KOPT-K1 (cell line): Measurements from ENCODE around the gene EVPLL.
"Not testable (repeated sequence)": the region's sequence is repeated elsewhere in the genome, so short reads cannot be mapped to it uniquely, and the experiment has no call there.

Source experiments
- H3K27ac ChIP-seq: fragments of 200-600 bp; sonication (generic); 2 replicates; pipeline ENCODE4 v1.5.1; 2016; ENCODE audit warnings: antibody characterized with exemption, mild to moderate bottlenecking, low read depth, low read length; ENCODE audit not compliant: poor library complexity, severe bottlenecking
- H3K36me3 ChIP-seq: fragments of 200-600 bp; sonication (generic); 2 replicates; pipeline ENCODE4 v1.5.1; 2017; ENCODE audit warnings: antibody characterized with exemption, mild to moderate bottlenecking, low read length, moderate library complexity; ENCODE audit not compliant: insufficient read depth
- H3K9me3 ChIP-seq: fragments of 200-600 bp; sonication (generic); 2 replicates; pipeline ENCODE4 v1.5.1; 2017; ENCODE audit warnings: antibody characterized with exemption, low read length, mild to moderate bottlenecking; ENCODE audit not compliant: insufficient read depth, poor library complexity, severe bottlenecking

Gene EVPLL

GRCh38 chr17:18368946-18369345 lies 8.6 kb upstream of the EVPLL start:
- no peak overlapping the region for H3K27ac ChIP-seq
- H3K36me3 ChIP-seq = no peaks in the 10 kb centered on the region
- no peaks in the 10 kb centered on the region for H3K9me3 ChIP-seq

- peaks cover 6% of the 10 kb centered on the region for H3K9me3 ChIP-seq
- H3K36me3 ChIP-seq = no peaks in the 10 kb centered on the region
- no peak overlapping the region for H3K27ac ChIP-seq
Measured at GRCh38 chr17:18370761-18371160, 6.8 kb upstream of the EVPLL start.

DNA sequence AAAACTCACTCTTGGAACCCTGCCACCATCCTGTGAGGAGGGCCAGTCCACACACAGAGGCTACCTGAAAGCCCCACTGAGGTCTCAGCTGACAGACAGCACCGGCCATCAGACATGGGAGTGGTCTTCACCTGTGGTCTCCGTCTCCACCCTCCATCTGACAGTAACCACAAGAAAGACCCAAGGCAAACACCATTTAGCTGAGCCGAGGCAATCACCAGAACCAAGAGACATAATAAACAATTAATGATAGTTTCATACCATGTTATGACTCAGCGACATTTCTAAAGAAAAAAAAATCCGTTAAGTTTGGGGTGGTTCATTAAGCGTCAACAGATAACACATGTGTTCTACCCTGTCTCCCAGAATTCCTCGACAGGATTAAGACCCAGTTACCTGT lies 6.1 kb upstream of the EVPLL start:
- Histone ChIP-seq H3K9me3 (peaks cover 6% of the 10 kb centered on the region), H3K36me3 (no peaks in the 10 kb centered on the region), H3K27ac (no peak overlapping the region)

DNA sequence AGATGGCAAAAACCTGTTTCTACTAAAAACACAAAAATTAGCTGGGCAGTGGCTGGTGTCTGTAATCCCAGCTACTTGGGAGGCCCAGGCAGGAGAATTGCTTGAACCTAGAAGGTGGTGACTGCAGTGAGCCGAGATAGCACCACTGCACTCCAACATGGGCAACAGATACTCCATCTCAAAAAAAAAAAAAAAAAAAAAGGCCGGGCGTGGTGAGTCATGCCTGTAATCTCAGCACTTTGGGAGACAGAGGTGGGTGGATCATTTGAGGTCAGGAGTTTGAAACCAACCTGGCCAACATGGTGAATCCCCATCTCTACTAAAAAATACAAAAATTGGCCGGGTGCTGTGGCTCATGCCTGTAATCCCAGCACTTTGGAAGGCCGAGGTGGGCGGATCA lies 4.4 kb upstream of the EVPLL start:
- H3K9me3 ChIP-seq, H3K27ac ChIP-seq, H3K36me3 ChIP-seq: not testable (repeated sequence)

- Histone ChIP-seq H3K9me3 (peaks cover 6% of the 10 kb centered on the region), H3K36me3 (no peaks in the 10 kb centered on the region), H3K27ac (no peak overlapping the region)
Measured at GRCh38 chr17:18374216-18374615, 3.4 kb upstream of the EVPLL start.

- H3K36me3 ChIP-seq = no peaks in the 10 kb centered on the region
- H3K9me3 ChIP-seq = peaks cover 6% of the 10 kb centered on the region
- no peak overlapping the region for H3K27ac ChIP-seq
Measured at GRCh38 chr17:18378205-18378505, 577 bp downstream of the EVPLL start.

- H3K9me3 ChIP-seq, H3K27ac ChIP-seq, H3K36me3 ChIP-seq: not testable (repeated sequence)
Measured at GRCh38 chr17:18378614-18379013, 1.0 kb downstream of the EVPLL start.

DNA sequence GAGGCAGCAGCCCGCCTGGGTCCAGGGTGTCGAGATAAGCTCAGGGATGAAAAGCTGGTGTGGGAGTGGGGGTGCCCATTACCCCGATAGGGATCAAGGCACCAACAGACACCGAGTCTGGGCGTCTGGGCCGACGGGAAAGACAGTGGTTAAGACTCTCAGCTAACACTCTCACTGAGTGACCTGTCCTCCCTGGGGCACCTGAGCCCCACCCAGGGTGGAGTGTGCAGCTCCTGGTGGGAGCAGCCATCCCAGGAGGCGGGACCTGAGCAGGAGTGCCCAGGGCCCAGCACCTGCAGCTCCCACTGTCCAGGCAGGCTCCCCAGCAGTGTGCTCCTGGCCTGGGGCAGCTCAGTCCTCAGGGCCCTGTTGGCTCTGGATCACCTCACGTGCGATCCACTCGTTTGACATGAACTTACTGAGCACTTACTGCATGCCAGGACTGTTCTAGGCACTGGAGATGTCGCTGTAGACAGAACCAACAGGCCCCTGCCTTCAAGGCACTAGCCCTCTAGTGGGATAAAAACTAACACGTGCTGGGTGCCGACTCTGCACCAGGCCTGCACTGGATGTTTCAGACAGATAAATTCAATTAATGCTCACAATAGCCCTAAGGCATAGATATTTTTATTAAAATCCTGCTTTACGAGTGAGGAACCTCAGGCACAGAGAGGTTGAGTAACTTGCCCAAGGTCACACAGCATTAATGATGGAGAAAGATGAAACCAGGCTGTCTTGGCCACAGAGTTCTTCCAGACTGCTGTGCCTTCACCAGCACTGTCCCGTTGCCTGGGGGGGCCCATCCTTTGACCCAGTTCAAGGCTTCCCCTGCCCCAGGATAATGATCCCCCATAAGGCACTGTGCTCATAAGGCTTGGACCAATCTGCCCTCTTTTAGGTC lies 1.9 kb downstream of the EVPLL start:
- peaks cover 6% of the 10 kb centered on the region for H3K9me3 ChIP-seq
- no peak overlapping the region for H3K27ac ChIP-seq
- H3K36me3 ChIP-seq = no peaks in the 10 kb centered on the region

DNA sequence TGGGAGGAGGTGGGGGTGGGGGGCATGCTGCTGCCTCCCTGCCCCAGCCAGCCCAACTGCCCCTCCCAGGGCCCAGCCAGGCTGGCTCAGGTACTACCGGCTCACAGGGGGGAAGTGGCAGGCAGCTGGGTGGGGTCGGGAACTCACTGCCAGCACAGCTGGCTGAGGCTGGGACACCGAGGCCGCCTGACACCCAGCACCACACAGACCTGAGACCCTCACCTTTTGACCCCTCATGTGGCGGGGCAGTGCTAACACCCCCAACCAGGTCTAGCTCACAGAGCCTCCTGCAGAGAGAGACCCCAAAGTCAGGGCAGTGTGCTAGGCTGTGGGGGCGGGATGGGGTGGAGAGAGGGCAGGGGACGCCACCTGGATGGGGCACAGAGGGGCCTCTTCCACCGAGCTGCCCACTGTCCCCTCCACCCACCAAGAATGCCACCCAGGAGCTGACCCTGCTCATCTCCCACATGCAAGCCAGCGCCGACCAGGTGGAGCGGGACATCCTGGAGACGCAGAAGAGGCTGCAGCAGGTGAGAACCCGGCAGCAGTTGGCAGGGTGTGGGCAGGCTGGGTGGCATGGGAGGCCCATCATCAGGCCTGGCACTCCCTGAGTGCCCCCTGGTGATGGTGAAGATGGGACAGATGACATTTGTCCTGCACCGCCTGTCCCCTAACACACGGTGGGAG lies 3.0 kb downstream of the EVPLL start:
- Histone ChIP-seq H3K36me3 (no peaks in the 10 kb centered on the region), H3K9me3 (no peaks in the 10 kb centered on the region), H3K27ac (no peak overlapping the region)

DNA sequence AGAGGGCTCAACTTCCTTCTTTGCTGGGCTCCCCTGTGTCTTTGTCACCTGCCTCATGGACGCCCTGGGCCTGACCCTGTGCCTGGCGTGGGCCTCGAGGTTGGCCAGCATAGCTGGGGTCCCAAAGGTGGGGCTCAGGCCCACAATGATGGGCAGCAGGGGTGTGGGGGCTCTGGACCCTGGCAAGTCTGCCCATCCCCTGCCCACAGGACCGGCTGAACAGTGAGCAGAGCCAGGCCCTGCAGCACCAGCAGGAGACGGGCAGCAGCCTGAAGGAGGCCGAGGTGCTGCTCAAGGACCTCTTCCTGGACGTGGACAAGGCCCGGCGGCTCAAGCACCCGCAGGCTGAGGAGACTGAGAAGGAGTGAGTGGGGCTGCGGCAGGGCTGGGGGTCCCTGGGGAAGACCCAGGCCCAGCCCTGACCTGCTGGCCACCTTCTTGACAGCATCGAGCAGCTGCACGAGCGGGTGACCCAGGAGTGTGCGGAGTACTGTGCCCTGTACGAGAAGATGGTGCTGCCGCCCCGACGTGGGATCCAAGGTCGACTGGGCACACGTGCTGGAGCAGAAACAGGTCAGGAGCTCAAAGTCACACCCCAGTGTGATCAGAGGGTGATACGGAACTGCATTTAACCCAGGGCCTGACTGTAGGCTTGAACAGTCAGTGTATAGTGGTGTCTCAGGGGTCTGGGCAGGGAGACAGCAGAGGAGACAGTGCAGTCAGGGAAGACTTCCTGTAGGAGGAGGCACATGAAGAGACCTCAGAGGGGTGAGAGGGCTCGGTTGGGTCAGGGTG lies 3.8 kb downstream of the EVPLL start:
- H3K27ac ChIP-seq = no peak overlapping the region
- no peaks in the 10 kb centered on the region for H3K36me3 ChIP-seq
- H3K9me3 ChIP-seq = no peaks in the 10 kb centered on the region

- H3K9me3 ChIP-seq = no peaks in the 10 kb centered on the region
- no peaks in the 10 kb centered on the region for H3K36me3 ChIP-seq
- H3K27ac ChIP-seq = no peak overlapping the region
Measured at GRCh38 chr17:18381953-18382245, 4.3 kb downstream of the EVPLL start.

DNA sequence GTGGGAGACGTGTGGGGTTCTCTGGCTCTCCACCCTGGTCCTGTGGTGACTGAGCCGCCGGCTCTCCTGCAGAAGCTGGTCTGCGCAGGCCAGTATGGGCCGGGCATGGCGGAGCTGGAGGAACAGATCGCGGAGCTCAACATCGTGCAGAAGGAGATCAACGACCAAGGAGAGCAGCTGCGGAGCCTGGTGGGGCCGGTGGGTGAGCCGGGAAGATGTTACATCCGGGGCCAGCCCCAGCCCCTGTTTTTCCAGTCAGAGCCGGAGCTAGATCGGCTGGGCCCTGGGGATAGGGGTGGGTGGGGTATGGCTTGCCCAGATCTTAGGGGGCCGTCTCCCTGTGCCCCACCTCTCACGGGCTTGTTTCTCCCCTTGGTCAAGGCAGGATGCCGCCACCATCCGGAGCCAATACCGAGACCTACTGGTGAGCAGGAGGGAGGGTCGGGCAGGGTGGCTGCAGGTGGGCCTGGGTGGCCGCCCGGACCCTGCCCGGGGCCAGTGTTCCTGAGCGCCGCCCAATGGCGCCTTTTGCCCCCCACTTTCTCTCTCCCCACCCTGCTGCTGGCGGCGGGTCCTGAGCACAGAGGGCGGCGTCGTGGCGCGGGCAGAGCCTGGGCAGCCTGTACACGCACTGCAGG lies 5.0 kb downstream of the EVPLL start:
- no peaks in the 10 kb centered on the region for H3K36me3 ChIP-seq
- no peak overlapping the region for H3K27ac ChIP-seq
- no peaks in the 10 kb centered on the region for H3K9me3 ChIP-seq

- not testable (repeated sequence) for H3K36me3 ChIP-seq, H3K9me3 ChIP-seq, H3K27ac ChIP-seq
Measured at GRCh38 chr17:18383079-18383481, 5.5 kb downstream of the EVPLL start.

GRCh38 chr17:18384271-18384670 lies 6.7 kb downstream of the EVPLL start:
- not testable (repeated sequence) for H3K36me3 ChIP-seq, H3K9me3 ChIP-seq, H3K27ac ChIP-seq

DNA sequence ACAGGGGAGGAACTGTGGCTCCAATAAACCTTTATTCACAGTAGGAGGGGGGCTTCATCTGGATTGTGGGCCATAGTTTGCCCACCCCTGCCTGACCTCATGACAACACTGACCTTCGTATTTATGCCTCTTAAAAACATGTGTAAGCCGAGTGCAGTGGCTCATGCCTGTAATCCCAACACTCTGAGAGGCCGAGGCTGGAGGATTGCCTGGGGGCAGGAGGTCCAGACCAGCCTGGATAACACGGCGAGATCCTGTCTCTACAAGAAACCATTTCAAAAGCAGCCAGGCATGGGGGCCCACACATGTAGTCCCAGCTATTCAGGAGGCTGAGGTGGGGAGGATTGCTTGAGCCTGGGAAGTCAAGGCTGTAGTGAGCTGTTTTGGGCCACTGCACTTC lies 10.0 kb downstream of the EVPLL start:
- H3K9me3 ChIP-seq, H3K27ac ChIP-seq, H3K36me3 ChIP-seq: not testable (repeated sequence)
